RWPE2 (cell line): ENCODE results near the gene CD1B.
"Not testable (repeated sequence)": the region's sequence is repeated elsewhere in the genome, so short reads cannot be mapped to it uniquely, and the experiment has no call there.

Source experiments
- ATAC-seq: fragments of 200-7000 bp; cut with Tn5 transposase; 3 replicates; pipeline ENCODE4 v1.9.1; 2021; ENCODE audit warnings: low read depth
- DNase-seq: peaks from one replicate; pipeline ENCODE4 v3.0.0-alpha.2; 2020; ENCODE audit warnings: low spot score
- H3K27ac ChIP-seq: fragments of 450-650 bp; 2 replicates; pipeline ENCODE4 v1.5.1; 2017; ENCODE audit warnings: mild to moderate bottlenecking; ENCODE audit not compliant: poor library complexity, severe bottlenecking
- H3K27me3 ChIP-seq: fragments of 250-450 bp; sonication (Bioruptor Pico); 2 replicates; pipeline ENCODE4 v1.5.1; 2021; ENCODE audit warnings: mild to moderate bottlenecking, moderate library complexity; ENCODE audit not compliant: insufficient read depth, poor library complexity, severe bottlenecking
- H3K36me3 ChIP-seq: fragments of 250-450 bp; sonication (Bioruptor Pico); 2 replicates; pipeline ENCODE4 v1.5.1; 2020; ENCODE audit warnings: low read depth, mild to moderate bottlenecking, moderate library complexity
- H3K4me1 ChIP-seq: fragments of 250-450 bp; sonication (Bioruptor Pico); 2 replicates; pipeline ENCODE4 v1.5.1; 2021; ENCODE audit warnings: mild to moderate bottlenecking, moderate library complexity; ENCODE audit not compliant: insufficient read depth, poor library complexity, severe bottlenecking
- H3K4me3 ChIP-seq: fragments of 250-450 bp; sonication (Bioruptor Pico); 2 replicates; pipeline ENCODE4 v1.5.1; 2021; ENCODE audit warnings: mild to moderate bottlenecking, moderate library complexity; ENCODE audit not compliant: severe bottlenecking
- H3K9me3 ChIP-seq: fragments of 250-450 bp; sonication (Bioruptor Pico); 2 replicates; pipeline ENCODE4 v1.5.1; 2021; ENCODE audit warnings: mild to moderate bottlenecking, moderate library complexity; ENCODE audit not compliant: severe bottlenecking
- CTCF ChIP-seq: fragments of 450-650 bp; IDR thresholded peaks from one replicate; pipeline ENCODE4 v1.5.1; 2017; ENCODE audit warnings: mild to moderate bottlenecking, moderate library complexity; ENCODE audit not compliant: poor library complexity, severe bottlenecking

The CD1B gene

DNA sequence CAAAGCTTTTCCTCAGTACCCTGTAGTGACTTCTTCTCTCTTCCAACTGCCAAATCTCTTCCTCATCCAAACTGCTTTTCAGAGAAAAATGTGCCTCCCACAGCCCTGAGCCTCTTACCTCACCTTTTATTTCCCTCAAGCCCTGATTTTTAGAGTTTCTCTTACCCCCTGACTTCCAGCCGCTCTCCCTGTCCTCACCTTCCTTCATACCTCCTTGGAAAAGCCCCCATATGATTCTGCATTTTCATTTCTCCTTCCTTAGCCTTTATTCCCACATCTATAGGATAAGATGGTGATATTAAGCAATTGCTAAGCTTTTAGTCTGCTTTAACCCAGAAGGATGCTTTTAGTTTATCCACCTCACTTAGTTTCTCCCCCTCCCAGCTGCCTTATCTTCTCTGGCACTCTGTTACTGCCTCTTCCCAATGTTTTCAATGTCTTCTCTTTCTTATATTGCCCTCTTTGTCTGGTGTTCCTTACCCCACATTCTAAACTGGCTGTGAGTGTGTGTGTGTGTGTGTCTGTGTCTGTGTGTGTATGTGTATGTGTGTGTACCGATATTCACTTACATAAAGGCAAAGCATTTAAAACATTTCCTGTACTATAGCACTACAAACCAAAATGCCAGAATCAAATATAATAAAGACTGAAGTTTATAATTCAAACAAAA lies at the start of gene CD1B:
Gene CD1B, minus strand, starts transcription at position 51 of the 670 bp plus-strand sequence. CDS start 108 bp downstream, outside the sequence.
- H3K27ac ChIP-seq = no peak within 1 kb of the TSS
- no peaks in the 10 kb centered on the region for H3K36me3 ChIP-seq
- no peaks in the 10 kb centered on the region for H3K4me1 ChIP-seq
- H3K27me3 ChIP-seq = no peaks in the 10 kb centered on the region
- DNase-seq (no peak), ATAC-seq (no peak)
- no peak within 1 kb of the TSS for H3K4me3 ChIP-seq
- TF ChIP-seq CTCF = no peak
- no peaks in the 10 kb centered on the region for H3K9me3 ChIP-seq

- H3K36me3 ChIP-seq = no peaks in the 10 kb centered on the region
- no peak overlapping the region for H3K4me3 ChIP-seq
- no peak overlapping the region for H3K27ac ChIP-seq
- H3K4me1 ChIP-seq = no peaks in the 10 kb centered on the region
- H3K9me3 ChIP-seq = no peaks in the 10 kb centered on the region
- peaks cover 4% of the 10 kb centered on the region for H3K27me3 ChIP-seq
- DNase-seq = no peak
- no peak for TF ChIP-seq CTCF
- no peak for ATAC-seq
These were observed 43.5 kb upstream of the CD1B start for GRCh38 chr1:158374860-158375259.

DNA sequence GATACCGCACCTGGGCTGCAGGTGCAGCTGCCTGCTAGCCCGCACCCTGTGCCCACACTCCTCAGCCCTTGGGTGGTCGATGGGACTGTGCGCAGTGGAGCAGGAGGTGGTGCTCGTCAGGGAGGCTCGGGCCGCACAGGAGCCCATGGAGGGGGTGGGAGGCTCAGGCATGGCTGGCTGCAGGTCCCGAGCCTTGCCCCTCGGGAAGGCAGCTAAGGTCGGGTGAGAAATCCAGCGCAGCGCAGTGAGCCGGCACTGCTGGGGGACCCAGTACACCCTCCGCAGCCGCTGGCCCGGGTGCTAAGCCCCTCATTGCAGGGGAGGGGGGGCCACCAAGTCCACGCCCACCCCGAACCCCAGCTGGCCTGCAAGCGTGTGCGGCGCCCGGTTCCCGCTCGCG lies 42.8 kb upstream of the CD1B start:
- H3K4me1 ChIP-seq, ATAC-seq, DNase-seq, H3K27me3 ChIP-seq, H3K27ac ChIP-seq, H3K36me3 ChIP-seq, H3K4me3 ChIP-seq, H3K9me3 ChIP-seq: not testable (repeated sequence)

DNA sequence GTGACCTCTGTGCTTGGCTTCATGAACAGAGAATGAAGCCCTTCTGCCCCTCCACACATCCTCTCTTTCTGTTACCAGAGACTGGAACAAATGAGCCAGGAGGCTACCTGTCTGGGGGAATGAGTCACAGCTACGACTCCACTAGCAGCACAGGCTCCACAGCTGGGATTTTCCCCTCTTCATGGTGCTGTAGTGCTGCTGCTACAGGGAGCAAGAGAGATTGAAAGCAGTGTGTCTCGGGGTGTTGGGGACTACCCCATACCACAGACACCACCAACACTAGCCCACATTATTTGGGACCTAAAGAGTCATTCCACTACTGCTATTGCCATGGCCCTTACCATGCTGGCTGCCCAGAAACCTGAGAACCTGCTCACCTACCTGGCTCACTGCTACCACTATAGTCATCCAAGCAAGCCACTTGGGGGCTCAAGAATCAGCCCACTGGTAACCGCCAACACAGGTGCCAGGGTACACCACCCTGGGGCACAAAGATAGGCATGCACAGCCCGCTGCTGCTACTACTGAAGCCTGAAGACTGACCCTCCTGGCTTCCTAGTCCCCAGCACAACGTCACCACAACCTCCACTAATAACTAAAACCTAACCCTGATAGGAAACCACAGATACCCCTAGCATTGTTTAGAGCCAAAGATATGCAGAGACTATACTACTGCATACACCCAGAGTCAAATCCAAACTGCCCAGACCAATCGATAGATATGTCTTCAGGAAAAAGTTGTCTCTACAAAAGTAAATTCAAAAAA lies 40.0 kb upstream of the CD1B start:
- Histone ChIP-seq H3K9me3 (no peaks in the 10 kb centered on the region), H3K27me3 (no peaks in the 10 kb centered on the region), H3K4me1 (no peaks in the 10 kb centered on the region), H3K36me3 (no peaks in the 10 kb centered on the region), H3K27ac (no peak overlapping the region), H3K4me3 (no peak overlapping the region)
- ATAC-seq (no peak), DNase-seq (no peak)
- TF ChIP-seq CTCF = no peak

GRCh38 chr1:158366783-158367182 lies 35.5 kb upstream of the CD1B start:
- Histone ChIP-seq H3K4me3 (no peak overlapping the region), H3K9me3 (no peaks in the 10 kb centered on the region), H3K36me3 (no peaks in the 10 kb centered on the region), H3K4me1 (no peaks in the 10 kb centered on the region), H3K27me3 (no peaks in the 10 kb centered on the region), H3K27ac (no peak overlapping the region)
- no peak for TF ChIP-seq CTCF
- no peak for ATAC-seq
- DNase-seq = no peak
